BLaER1 treated with 17β-estradiol and CSF1 and Interleukin-3, amounts not matched to agents 10 nM and 100 nM (cell line): Measurements from ENCODE around the gene ADGRL2.

Experiments
- H3K27ac ChIP-seq, 11 experiments: shearing (Covaris generic); formaldehyde crosslinking; 2 replicates each; pipeline ENCODE4 v1.8.1; 2022
- H3K27me3 ChIP-seq, 11 experiments: shearing (Covaris generic); formaldehyde crosslinking; 2 replicates each; pipeline ENCODE4 v1.8.1; 2022
- H3K36me3 ChIP-seq, 11 experiments: shearing (Covaris generic); formaldehyde crosslinking; 2 replicates each; pipeline ENCODE4 v1.8.1; 2022
- H3K4me1 ChIP-seq, 10 experiments: shearing (Covaris generic); formaldehyde crosslinking; 2 replicates each; pipeline ENCODE4 v1.8.1; 2022
- H3K4me2 ChIP-seq, 11 experiments: shearing (Covaris generic); formaldehyde crosslinking; 2 replicates each; pipeline ENCODE4 v1.8.1; 2022
- H3K4me3 ChIP-seq, 10 experiments: shearing (Covaris generic); formaldehyde crosslinking; 2 replicates each; pipeline ENCODE4 v1.8.1; 2022
- H3K9ac ChIP-seq, 11 experiments: shearing (Covaris generic); formaldehyde crosslinking; 2 replicates each; pipeline ENCODE4 v1.8.1; 2022
- H3K9me3 ChIP-seq, 11 experiments: shearing (Covaris generic); formaldehyde crosslinking; replicated peaks in 1 of 11; 2 replicates each; pipeline ENCODE4 v1.8.1; 2022
- H4K20me1 ChIP-seq, 11 experiments: shearing (Covaris generic); formaldehyde crosslinking; 2 replicates each; pipeline ENCODE4 v1.8.1; 2022
- Cebpa-rat ChIP-seq, 11 experiments: shearing (Covaris generic); IDR thresholded peaks; 2 replicates each; pipeline ENCODE4 v1.8.1; 2022

The ADGRL2 gene

DNA sequence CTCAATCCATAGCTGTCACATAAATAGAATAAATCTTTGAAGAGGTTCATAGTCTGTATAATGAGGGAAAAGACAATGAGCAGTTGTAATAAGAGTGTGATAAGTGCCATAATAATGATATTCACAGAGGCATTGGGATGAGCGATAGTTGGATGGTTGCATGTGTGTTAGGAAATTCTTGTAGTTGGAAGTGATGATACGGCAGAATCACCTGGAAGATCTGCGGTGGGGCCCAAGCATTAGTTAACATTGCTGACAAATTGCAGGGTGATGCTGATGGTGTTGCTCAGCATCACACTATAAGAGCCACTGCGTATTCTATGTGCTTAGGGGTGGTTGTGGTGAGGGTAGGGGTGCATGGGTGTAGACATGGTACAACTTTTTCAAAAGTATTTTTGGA, 41.1 kb downstream of the ADGRL2 start:
- Histone ChIP-seq H3K9me3 (no peaks in the 10 kb centered on the region), H4K20me1 (no peaks in the 10 kb centered on the region), H3K27me3 (no peaks in the 10 kb centered on the region), H3K4me3 (no peak overlapping the region), H3K4me1 (no peaks in the 10 kb centered on the region), H3K9ac (no peak overlapping the region), H3K27ac (no peak overlapping the region), H3K4me2 (no peak overlapping the region), H3K36me3 (no peaks in the 10 kb centered on the region)
- no peak for TF ChIP-seq Cebpa-rat (IDR thresholded peaks at IDR 0.05)

DNA sequence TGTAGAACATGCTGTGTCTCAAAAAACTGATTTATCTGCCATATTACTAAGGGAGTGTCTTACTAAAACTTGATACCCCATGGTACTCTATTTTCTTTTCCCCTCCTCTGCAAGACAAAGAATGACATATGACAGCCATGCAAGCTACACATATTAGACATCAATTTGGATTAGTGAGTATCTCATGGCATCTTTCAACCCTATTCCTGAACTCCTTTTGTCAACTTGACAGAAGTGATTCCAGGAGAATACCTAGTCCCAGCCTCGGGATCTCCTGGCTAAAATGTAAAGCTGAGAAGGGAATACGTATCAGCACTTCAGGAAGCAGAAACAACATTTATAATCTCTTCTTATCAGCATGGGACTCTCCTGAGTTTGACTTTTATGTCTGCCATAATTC, 43.7 kb downstream of the ADGRL2 start:
- H3K9ac ChIP-seq, result no peak overlapping the region
- H3K4me1 ChIP-seq, result no peaks in the 10 kb centered on the region
- H3K36me3 ChIP-seq, result no peaks in the 10 kb centered on the region
- H3K27me3 ChIP-seq, result no peaks in the 10 kb centered on the region
- TF ChIP-seq Cebpa-rat (IDR thresholded peaks at IDR 0.05), result no peak
- H4K20me1 ChIP-seq, result no peaks in the 10 kb centered on the region
- no peak overlapping the region for H3K4me3 ChIP-seq
- H3K4me2 ChIP-seq, result no peak overlapping the region
- no peak overlapping the region for H3K27ac ChIP-seq
- H3K9me3 ChIP-seq, result no peaks in the 10 kb centered on the region

DNA sequence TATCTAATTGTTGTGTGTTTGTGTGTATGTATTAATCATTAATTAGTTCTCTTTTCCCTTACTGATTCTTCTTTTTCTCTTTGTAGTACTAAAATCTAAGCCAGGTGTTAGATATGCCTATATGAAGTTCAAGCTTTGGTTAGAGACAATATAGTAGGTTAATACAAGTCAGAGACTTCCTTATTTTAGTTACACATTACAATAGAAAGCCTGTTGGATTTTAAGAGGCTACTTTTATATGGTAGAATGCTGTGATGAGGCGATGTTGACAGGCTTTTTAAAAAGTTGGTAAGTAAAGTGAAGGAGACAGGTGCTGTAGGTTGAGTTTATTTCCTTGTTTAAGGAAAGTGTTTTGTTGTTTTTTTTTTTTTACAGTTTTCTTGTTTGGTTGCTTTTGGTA, 45.9 kb downstream of the ADGRL2 start:
- no peaks in the 10 kb centered on the region for H3K4me1 ChIP-seq
- H3K9me3 ChIP-seq, result no peaks in the 10 kb centered on the region
- no peaks in the 10 kb centered on the region for H3K36me3 ChIP-seq
- no peak overlapping the region for H3K27ac ChIP-seq
- H3K4me2 ChIP-seq, result no peak overlapping the region
- no peaks in the 10 kb centered on the region for H3K27me3 ChIP-seq
- no peak for TF ChIP-seq Cebpa-rat (IDR thresholded peaks at IDR 0.05)
- no peak overlapping the region for H3K9ac ChIP-seq
- no peak overlapping the region for H3K4me3 ChIP-seq
- H4K20me1 ChIP-seq, result no peaks in the 10 kb centered on the region

DNA sequence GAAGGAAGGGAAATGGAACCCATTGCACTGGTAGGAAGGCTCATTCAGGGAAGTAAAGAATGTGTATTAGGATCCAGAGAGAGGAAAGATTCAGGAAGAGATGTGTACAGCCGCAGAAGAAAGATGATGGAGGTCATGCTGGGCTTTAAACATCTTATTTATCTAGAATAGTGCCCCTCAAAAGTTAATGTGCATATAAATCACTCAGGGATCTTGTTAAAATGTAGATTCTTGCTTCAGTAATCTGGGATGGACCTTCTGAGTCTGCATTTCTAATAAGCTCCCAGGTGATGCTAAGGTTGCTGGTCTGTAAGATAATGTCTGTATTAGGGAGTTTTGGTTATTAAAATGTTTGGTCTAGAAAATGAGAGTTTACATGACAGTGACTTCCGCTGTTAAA, 46.3 kb downstream of the ADGRL2 start:
- no peaks in the 10 kb centered on the region for H3K4me1 ChIP-seq
- H3K4me3 ChIP-seq, result no peak overlapping the region
- H4K20me1 ChIP-seq, result no peaks in the 10 kb centered on the region
- H3K4me2 ChIP-seq, result no peak overlapping the region
- no peak for TF ChIP-seq Cebpa-rat (IDR thresholded peaks at IDR 0.05)
- no peak overlapping the region for H3K9ac ChIP-seq
- H3K27ac ChIP-seq, result no peak overlapping the region
- no peaks in the 10 kb centered on the region for H3K9me3 ChIP-seq
- no peaks in the 10 kb centered on the region for H3K36me3 ChIP-seq
- no peaks in the 10 kb centered on the region for H3K27me3 ChIP-seq

DNA sequence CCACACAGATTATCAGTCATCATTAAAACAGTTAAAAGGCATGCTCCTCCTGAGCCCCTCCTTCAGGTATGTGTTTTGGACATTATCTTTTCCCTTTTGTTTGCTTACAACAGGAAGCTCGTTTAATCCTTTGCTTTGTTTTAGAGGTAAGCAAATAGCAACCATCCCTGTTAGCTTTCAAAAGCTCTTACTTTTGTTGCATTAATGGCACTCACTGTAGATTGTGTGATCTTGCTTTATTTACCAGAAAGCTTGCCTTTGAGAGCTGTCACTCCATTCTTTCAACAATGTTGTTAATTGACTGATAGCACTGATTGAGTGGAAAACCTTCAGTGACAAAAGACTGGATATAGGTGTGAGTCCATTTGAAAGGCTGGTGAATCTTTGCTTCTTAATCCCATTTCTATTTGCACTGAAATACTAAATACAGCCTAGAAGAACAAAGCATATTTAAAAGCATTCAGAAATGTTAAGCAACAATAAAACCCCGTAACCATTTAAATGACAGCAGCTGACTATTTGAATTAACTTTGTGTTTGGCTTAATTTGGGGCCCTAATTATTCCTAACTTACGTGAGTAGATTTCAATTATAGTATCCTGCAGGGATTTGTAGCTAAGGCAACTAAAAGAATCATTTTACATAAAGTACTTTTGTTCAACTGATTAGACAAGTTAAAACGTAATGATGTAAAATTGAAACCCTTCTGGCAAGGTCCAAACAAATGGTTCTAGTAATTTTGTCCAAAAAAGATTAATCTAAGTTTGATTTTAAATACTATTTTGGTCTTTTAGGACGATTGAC, 48.3 kb downstream of the ADGRL2 start:
- H3K27ac ChIP-seq, result no peak overlapping the region
- H3K27me3 ChIP-seq, result no peaks in the 10 kb centered on the region
- H4K20me1 ChIP-seq, result no peaks in the 10 kb centered on the region
- TF ChIP-seq Cebpa-rat (IDR thresholded peaks at IDR 0.05), result no peak
- H3K36me3 ChIP-seq, result no peaks in the 10 kb centered on the region
- H3K4me2 ChIP-seq, result no peak overlapping the region
- H3K4me1 ChIP-seq, result no peaks in the 10 kb centered on the region
- no peaks in the 10 kb centered on the region for H3K9me3 ChIP-seq
- no peak overlapping the region for H3K4me3 ChIP-seq
- H3K9ac ChIP-seq, result no peak overlapping the region

DNA sequence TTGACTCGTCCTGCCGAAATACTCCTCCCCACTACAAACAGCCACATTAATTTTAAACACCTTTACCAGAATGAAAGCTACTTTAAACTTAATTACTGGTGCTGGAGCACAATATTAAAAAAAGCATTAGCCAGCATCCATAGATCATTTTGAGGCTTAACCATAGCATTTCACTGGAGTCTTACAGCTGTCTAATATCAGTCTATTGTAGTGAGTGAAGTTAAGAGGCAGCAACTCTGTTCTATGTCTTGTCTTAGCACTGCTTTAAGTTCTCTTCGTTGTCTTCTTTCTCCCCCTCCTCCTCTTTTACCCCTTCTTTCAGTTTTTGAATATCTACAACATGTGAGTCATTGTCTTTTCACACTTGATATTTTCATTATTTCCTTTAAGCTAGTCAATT, 49.3 kb downstream of the ADGRL2 start:
- Histone ChIP-seq H4K20me1 (no peaks in the 10 kb centered on the region), H3K9ac (no peak overlapping the region), H3K4me3 (no peak overlapping the region), H3K4me1 (no peaks in the 10 kb centered on the region), H3K27ac (no peak overlapping the region), H3K9me3 (no peaks in the 10 kb centered on the region), H3K27me3 (no peaks in the 10 kb centered on the region), H3K36me3 (no peaks in the 10 kb centered on the region), H3K4me2 (no peak overlapping the region)
- TF ChIP-seq Cebpa-rat (IDR thresholded peaks at IDR 0.05), result no peak

DNA sequence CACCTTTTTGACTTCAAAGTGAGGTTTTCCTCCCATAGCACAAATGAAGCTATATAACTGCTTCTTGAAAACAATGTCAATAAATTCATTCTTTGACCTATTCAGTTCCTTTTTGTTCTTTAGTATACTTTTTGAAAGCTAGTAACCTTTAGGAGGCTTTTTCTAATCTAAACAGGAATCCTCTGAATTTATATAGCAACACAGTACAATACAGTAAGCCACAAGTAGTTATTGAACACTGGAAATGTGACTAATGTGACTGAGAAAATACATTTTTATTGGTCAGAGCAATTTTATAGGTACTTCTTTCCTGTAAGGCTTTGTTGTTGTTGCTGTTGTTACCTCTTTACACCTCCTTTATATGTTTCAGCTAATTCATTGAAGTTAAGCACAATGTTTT, 49.8 kb downstream of the ADGRL2 start:
- H3K4me3 ChIP-seq, result no peak overlapping the region
- no peak overlapping the region for H3K4me2 ChIP-seq
- no peaks in the 10 kb centered on the region for H3K4me1 ChIP-seq
- H3K36me3 ChIP-seq, result no peaks in the 10 kb centered on the region
- no peaks in the 10 kb centered on the region for H4K20me1 ChIP-seq
- no peak for TF ChIP-seq Cebpa-rat (IDR thresholded peaks at IDR 0.05)
- H3K27me3 ChIP-seq, result no peaks in the 10 kb centered on the region
- no peaks in the 10 kb centered on the region for H3K9me3 ChIP-seq
- no peak overlapping the region for H3K9ac ChIP-seq
- H3K27ac ChIP-seq, result no peak overlapping the region

DNA sequence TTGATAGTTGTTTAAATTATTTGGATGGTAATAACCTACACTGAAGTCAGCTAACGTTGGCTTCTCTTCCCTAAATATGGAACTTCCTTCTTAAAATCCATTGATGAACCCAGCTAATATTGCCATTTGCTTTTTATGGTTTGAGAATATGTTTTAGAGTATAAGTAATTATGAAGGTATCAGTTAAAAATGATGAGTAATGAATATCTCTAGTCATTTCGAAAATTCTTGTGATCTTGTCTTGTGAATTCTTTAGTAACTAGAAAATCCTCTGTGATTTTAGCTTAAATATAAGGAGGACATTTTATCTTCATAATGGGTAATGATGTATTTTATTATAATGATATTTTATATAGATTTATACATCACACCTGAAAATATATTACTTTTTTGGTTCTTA, 50.5 kb downstream of the ADGRL2 start:
- TF ChIP-seq Cebpa-rat (IDR thresholded peaks at IDR 0.05), result no peak
- Histone ChIP-seq H3K27me3 (no peaks in the 10 kb centered on the region), H3K4me1 (no peaks in the 10 kb centered on the region), H3K9me3 (no peaks in the 10 kb centered on the region), H3K36me3 (no peaks in the 10 kb centered on the region), H4K20me1 (no peaks in the 10 kb centered on the region), H3K9ac (no peak overlapping the region), H3K27ac (no peak overlapping the region), H3K4me2 (no peak overlapping the region), H3K4me3 (no peak overlapping the region)

DNA sequence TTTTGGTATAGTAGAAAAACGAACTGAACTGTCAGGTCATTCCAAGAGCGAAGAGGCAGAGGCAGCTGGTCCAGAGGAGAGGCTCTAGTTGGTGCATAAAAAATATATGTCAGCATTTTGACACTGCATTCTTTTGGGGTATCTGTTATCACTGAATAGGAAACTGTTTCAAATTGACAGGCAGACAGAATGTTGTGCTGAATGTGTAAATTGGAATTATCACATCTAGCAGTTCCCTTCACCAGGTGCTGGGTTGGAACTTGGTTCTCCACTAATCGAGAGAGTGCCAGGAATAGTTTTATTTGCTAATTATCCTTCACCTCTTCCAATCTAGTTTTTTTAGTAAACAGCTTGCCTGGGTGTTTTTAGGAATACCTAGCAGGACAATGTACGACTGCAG, 52.2 kb downstream of the ADGRL2 start:
- Histone ChIP-seq H3K9ac (no peak overlapping the region), H3K36me3 (no peaks in the 10 kb centered on the region), H3K4me2 (no peak overlapping the region), H3K9me3 (no peaks in the 10 kb centered on the region), H4K20me1 (no peaks in the 10 kb centered on the region), H3K27ac (no peak overlapping the region), H3K4me3 (no peak overlapping the region), H3K27me3 (no peaks in the 10 kb centered on the region), H3K4me1 (peaks cover 0 to 5% (median 0%) of the 10 kb centered on the region in 10 experiments; a peak in 2 of 20 replicates)
- no peak for TF ChIP-seq Cebpa-rat (IDR thresholded peaks at IDR 0.05)

DNA sequence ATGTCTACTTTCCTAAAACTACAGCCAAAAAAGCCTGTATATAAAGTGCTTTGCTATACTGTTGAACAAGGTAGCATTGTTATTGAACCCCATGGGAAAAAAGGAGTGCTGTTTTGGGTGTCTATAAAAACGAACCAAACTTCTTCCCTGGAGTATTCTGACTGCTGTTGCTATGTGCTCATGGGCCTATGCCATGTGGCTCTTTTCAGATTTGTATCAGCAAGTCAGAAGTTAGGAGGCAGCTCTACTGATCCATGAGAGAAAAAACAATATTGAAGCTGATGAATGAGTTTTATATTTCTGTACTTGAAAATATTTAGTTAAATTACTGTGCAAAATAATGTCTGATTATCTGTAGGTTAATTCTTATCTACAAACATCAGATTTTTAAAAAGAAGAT, 66.5 kb downstream of the ADGRL2 start:
- Histone ChIP-seq H3K4me3 (no peak overlapping the region), H3K9ac (no peak overlapping the region), H3K27ac (no peak overlapping the region), H3K4me1 (no peaks in the 10 kb centered on the region), H3K9me3 (no peaks in the 10 kb centered on the region), H3K27me3 (no peaks in the 10 kb centered on the region), H3K4me2 (no peak overlapping the region), H3K36me3 (no peaks in the 10 kb centered on the region), H4K20me1 (no peaks in the 10 kb centered on the region)
- no peak for TF ChIP-seq Cebpa-rat (IDR thresholded peaks at IDR 0.05)
